LNCAP (cell line): ENCODE data around the gene TADA3.

Experiments used
- TF ChIP-seq, protein P1 (sequence below): fragments of 450-650 bp; IDR thresholded peaks from 2 replicates; pipeline ENCODE4 v1.5.1; 2017; ENCODE audit warnings: mild to moderate bottlenecking

TADA3 gene

DNA sequence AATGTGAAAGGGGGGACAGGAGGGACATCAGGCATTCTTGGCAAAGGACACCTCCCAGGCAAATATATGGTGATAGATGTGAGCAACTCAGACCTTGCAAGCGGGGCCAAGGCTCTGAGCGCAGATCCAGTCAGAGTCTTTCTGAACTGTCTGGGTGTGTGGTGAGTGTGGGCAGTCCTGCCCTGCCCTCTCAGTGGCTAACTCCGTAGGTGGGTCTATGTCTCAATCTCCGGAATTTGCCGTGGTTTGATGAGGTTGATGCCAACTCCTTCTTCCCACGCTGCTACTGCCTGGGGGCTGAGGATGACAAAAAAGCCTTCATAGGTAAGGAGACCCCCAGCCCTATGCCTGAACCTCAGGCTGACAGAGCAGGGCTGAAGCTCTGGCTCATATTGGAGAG, 25.2 kb upstream of the TADA3 start:
- TF ChIP-seq, protein P1, sequence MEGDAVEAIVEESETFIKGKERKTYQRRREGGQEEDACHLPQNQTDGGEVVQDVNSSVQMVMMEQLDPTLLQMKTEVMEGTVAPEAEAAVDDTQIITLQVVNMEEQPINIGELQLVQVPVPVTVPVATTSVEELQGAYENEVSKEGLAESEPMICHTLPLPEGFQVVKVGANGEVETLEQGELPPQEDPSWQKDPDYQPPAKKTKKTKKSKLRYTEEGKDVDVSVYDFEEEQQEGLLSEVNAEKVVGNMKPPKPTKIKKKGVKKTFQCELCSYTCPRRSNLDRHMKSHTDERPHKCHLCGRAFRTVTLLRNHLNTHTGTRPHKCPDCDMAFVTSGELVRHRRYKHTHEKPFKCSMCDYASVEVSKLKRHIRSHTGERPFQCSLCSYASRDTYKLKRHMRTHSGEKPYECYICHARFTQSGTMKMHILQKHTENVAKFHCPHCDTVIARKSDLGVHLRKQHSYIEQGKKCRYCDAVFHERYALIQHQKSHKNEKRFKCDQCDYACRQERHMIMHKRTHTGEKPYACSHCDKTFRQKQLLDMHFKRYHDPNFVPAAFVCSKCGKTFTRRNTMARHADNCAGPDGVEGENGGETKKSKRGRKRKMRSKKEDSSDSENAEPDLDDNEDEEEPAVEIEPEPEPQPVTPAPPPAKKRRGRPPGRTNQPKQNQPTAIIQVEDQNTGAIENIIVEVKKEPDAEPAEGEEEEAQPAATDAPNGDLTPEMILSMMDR = no peak

GRCh38 chr3:9815986-9816385, 23.7 kb upstream of the TADA3 start:
- TF ChIP-seq, protein P1 = no peak

- TF ChIP-seq, protein P1 = no peak
Observed at GRCh38 chr3:9812870-9813483, 20.7 kb upstream of the TADA3 start.

- TF ChIP-seq, protein P1 = no peak
Observed at GRCh38 chr3:9810846-9811245, 18.6 kb upstream of the TADA3 start.

DNA sequence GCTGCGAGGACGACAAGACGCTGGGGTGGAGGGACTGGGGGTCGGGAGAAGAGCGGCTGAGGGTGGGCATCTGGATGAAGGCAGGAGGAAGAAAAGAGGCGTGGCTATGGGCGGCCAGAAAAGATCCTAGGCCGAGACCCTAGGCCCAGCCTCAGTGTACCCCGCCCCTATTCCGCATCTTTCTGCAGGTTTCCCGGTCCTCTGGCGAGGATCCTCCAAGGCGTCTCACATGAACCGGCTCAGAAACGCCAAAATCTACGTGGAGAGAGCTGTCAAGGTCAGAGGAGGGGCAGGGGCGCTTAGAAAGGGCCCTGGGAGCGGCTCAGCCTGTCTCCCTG, 18.1 kb upstream of the TADA3 start:
- TF ChIP-seq, protein P1 = no peak

GRCh38 chr3:9809615-9810432, 17.6 kb upstream of the TADA3 start, which contains the start of gene TTLL3:
TTLL3 (plus strand) TSS chr3:9810262; CDS start chr3:9810662, 400 bp downstream.
- TF ChIP-seq, protein P1 = no peak

DNA sequence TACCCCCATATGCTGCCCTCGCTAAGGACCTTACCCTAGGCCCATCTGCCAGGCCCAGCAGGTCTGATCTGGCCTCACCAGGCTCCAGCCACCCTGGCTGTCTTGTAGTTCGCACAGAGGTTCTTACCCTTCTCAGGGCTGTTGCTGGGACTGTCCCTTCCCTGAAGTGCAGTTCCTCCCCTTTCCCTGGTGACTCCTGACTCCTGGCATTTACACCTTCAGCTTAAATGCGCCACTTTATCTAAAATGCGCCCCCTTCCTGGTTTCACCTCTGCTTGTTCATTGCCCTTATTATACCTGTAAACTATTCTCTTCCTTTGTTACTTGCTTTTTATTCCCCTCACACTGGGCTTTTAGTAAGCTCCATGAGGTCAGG, 17.0 kb upstream of the TADA3 start:
- TF ChIP-seq, protein P1 = no peak
